GM19324 (cell line): Measurements from ENCODE around the gene SLC38A4.
"Not testable (repeated sequence)": the region's sequence is repeated elsewhere in the genome, so short reads cannot be mapped to it uniquely, and the experiment has no call there.

Source experiments
- ATAC-seq: cut with Tn5 transposase; IDR thresholded peaks from one replicate; pipeline ENCODE4 v1.9.1; 2021; ENCODE audit warnings: mild to moderate bottlenecking, moderate library complexity; ENCODE audit not compliant: unreplicated experiment, low FRiP score

Gene SLC38A4

GRCh38 chr12:46825591-46826414, at the start of gene SLC38A4:
SLC38A4 (minus strand) TSS chr12:46825997; CDS start chr12:46793071, 32,926 bp downstream.
- ATAC-seq = no peak

- ATAC-seq = no peak
Observed at GRCh38 chr12:46875095-46875494, 49.3 kb upstream of the SLC38A4 start.

GRCh38 chr12:46874642-46875041, 48.8 kb upstream of the SLC38A4 start:
- ATAC-seq = no peak

- ATAC-seq = no peak
Observed at GRCh38 chr12:46872135-46872534, 46.3 kb upstream of the SLC38A4 start.

- ATAC-seq = no peak
Observed at GRCh38 chr12:46865311-46865710, 39.5 kb upstream of the SLC38A4 start.

- ATAC-seq = no peak
Observed at GRCh38 chr12:46858368-46858767, 32.6 kb upstream of the SLC38A4 start.

- no peak for ATAC-seq
Observed at GRCh38 chr12:46857486-46857885, 31.7 kb upstream of the SLC38A4 start.

GRCh38 chr12:46855760-46856159, 30.0 kb upstream of the SLC38A4 start:
- no peak for ATAC-seq

- not testable (repeated sequence) for ATAC-seq
Observed at GRCh38 chr12:46854188-46854587, 28.4 kb upstream of the SLC38A4 start.

- not testable (repeated sequence) for ATAC-seq
Observed at GRCh38 chr12:46848792-46849191, 23.0 kb upstream of the SLC38A4 start.

GRCh38 chr12:46847001-46847400, 21.2 kb upstream of the SLC38A4 start:
- ATAC-seq = no peak

- no peak for ATAC-seq
Observed at GRCh38 chr12:46843811-46844210, 18.0 kb upstream of the SLC38A4 start.

GRCh38 chr12:46841891-46842290, 16.1 kb upstream of the SLC38A4 start:
- no peak for ATAC-seq

- ATAC-seq = no peak
Observed at GRCh38 chr12:46839964-46840363, 14.2 kb upstream of the SLC38A4 start.

GRCh38 chr12:46839232-46839631, 13.4 kb upstream of the SLC38A4 start:
- no peak for ATAC-seq

- no peak for ATAC-seq
Observed at GRCh38 chr12:46835785-46836184, 10.0 kb upstream of the SLC38A4 start.

GRCh38 chr12:46832130-46832704, 6.4 kb upstream of the SLC38A4 start:
- ATAC-seq = no peak

GRCh38 chr12:46831335-46832129, 5.7 kb upstream of the SLC38A4 start:
- ATAC-seq = no peak

GRCh38 chr12:46830731-46831334, 5.0 kb upstream of the SLC38A4 start:
- ATAC-seq = no peak

GRCh38 chr12:46824709-46825108, 1.1 kb downstream of the SLC38A4 start:
- ATAC-seq = no peak

- no peak for ATAC-seq
Observed at GRCh38 chr12:46818642-46819041, 7.2 kb downstream of the SLC38A4 start.
